HepG2 (cell line): ENCODE measurements around the gene VAV2. TPM values are rescaled to one million over a fixed set of nuclear protein-coding genes. Genes with fewer than 3 reads are reported as not detected.

Experiments
- AFF4 ChIP-seq: sonication (generic); formaldehyde crosslinking; IDR thresholded peaks from 2 replicates; pipeline ENCODE4 v1.4.0; 2020; ENCODE audit warnings: missing genetic modification reagents
- ARNT2 ChIP-seq: sonication (generic); formaldehyde crosslinking; IDR thresholded peaks from 2 replicates; pipeline ENCODE4 v1.8.0; 2022; ENCODE audit warnings: mild to moderate bottlenecking, low read depth, missing genetic modification reagents, moderate library complexity
- BORCS8-MEF2B ChIP-seq: sonication (generic); formaldehyde crosslinking; IDR thresholded peaks from 2 replicates; pipeline ENCODE4 v1.8.0; 2022; ENCODE audit warnings: mild to moderate bottlenecking, missing genetic modification reagents
- CENPT ChIP-seq: sonication (generic); formaldehyde crosslinking; IDR thresholded peaks from 2 replicates; pipeline ENCODE4 v1.8.0; 2022; ENCODE audit warnings: low read depth, mild to moderate bottlenecking, moderate library complexity, missing genetic modification reagents
- GLI4 ChIP-seq: sonication (generic); formaldehyde crosslinking; IDR thresholded peaks from 2 replicates; pipeline ENCODE4 v1.5.1; 2020; ENCODE audit warnings: missing genetic modification reagents, mild to moderate bottlenecking, moderate library complexity, borderline replicate concordance
- GMEB2 ChIP-seq: IDR thresholded peaks from 2 replicates; pipeline ENCODE4 v1.6.1; 2016; ENCODE audit warnings: missing biosample characterization, missing genetic modification reagents, low read depth
- IRF2 ChIP-seq: IDR thresholded peaks from 2 replicates; pipeline ENCODE4 v1.6.1; 2018; ENCODE audit warnings: missing genetic modification reagents, missing compliant biosample characterization
- NR2F2 ChIP-seq: IDR thresholded peaks from 2 replicates; pipeline ENCODE4 v1.6.1; 2012; ENCODE audit warnings: low read depth, inconsistent platforms, borderline replicate concordance
- NR3C1 ChIP-seq: sonication (generic); formaldehyde crosslinking; IDR thresholded peaks from 2 replicates; pipeline ENCODE4 v1.4.0; 2020; ENCODE audit warnings: missing genetic modification reagents
- ONECUT2 ChIP-seq: sonication (generic); formaldehyde crosslinking; IDR thresholded peaks from 2 replicates; pipeline ENCODE4 v1.4.0; 2020; ENCODE audit warnings: missing genetic modification reagents
- POLR2AphosphoS2 ChIP-seq: IDR thresholded peaks from 2 replicates; pipeline ENCODE4 v1.6.1; 2011; ENCODE audit warnings: low read depth, low read length, improper control_type of control experiment
- SP1 ChIP-seq, 2 experiments: fragments of 450-650 bp in 1 of 2; sonication (generic) in 1 of 2; formaldehyde crosslinking in 1 of 2; IDR thresholded peaks; 2 replicates each; pipeline versions ENCODE4 v1.4.0 to v1.6.1; 2016 to 2020; ENCODE audit warnings: missing genetic modification reagents in 1 of 2
- SP4 ChIP-seq: sonication (generic); formaldehyde crosslinking; IDR thresholded peaks from 2 replicates; pipeline ENCODE4 v1.8.1; 2023; ENCODE audit warnings: mild to moderate bottlenecking, missing genetic modification reagents
- TGIF2 ChIP-seq: IDR thresholded peaks from 2 replicates; pipeline ENCODE4 v1.6.1; 2016; ENCODE audit warnings: control low read depth, missing compliant biosample characterization
- THAP8 ChIP-seq: sonication (generic); formaldehyde crosslinking; IDR thresholded peaks from 2 replicates; pipeline ENCODE4 v1.5.1; 2020; ENCODE audit warnings: missing genetic modification reagents, mild to moderate bottlenecking, borderline replicate concordance
- ZBTB8A ChIP-seq: sonication (generic); formaldehyde crosslinking; IDR thresholded peaks from 2 replicates; pipeline ENCODE4 v1.4.0; 2020; ENCODE audit warnings: mild to moderate bottlenecking, low read depth, missing genetic modification reagents, borderline replicate concordance
- ZMYM4 ChIP-seq: sonication (generic); formaldehyde crosslinking; IDR thresholded peaks from 2 replicates; pipeline ENCODE4 v1.8.1; 2023; ENCODE audit warnings: mild to moderate bottlenecking, missing genetic modification reagents
- ZNF12 ChIP-seq: sonication (generic); formaldehyde crosslinking; IDR thresholded peaks from 2 replicates; pipeline ENCODE4 v1.5.0; 2020; ENCODE audit warnings: missing genetic modification reagents
- ZNF274 ChIP-seq: sonication (generic); formaldehyde crosslinking; IDR thresholded peaks from 2 replicates; pipeline ENCODE4 v1.5.1; 2020; ENCODE audit warnings: mild to moderate bottlenecking, missing genetic modification reagents
- ZNF652 ChIP-seq: IDR thresholded peaks from 2 replicates; pipeline ENCODE4 v1.6.1; 2016; ENCODE audit warnings: low read depth, borderline replicate concordance
- polyA plus RNA-seq, 8 experiments: library from polyadenylated mRNA; depleted of rRNA in 3 of 8; stranded (reverse) in 7 of 8; unstranded in 1 of 8; fragments of >200 nt; fragmentation: Illumina TruSeq in 4 of 8; extraction: Trizol in 4 of 8; gene quantifications; 2 replicates each; pipeline versions ENCODE4 v1.2.1 to v1.2.3, GENCODE V29; 2011 to 2016; ENCODE audit warnings: low read depth in 4 of 8, missing spikeins in 1 of 8, mixed read lengths in 1 of 8; ENCODE audit not compliant: insufficient read depth in 1 of 8
- total RNA-seq, 5 experiments: library from RNA; depleted of rRNA; stranded (reverse); fragments of >200 nt; fragmentation: Illumina TruSeq; extraction: Trizol; gene quantifications; 2 replicates each; pipeline ENCODE4 v1.2.3, GENCODE V29; 2016; ENCODE audit warnings: low read depth in 1 of 5
- TF ChIP-seq, protein P1 (sequence below): sonication (generic); formaldehyde crosslinking; IDR thresholded peaks from 2 replicates; pipeline ENCODE4 v1.4.0; 2020; ENCODE audit warnings: missing genetic modification reagents, borderline replicate concordance

The VAV2 gene
- total and polyA plus RNA-seq, 2 of the 13 experiments (the other 11 are each of a cell fraction or from before 2014, with no cell fraction given), result 22.5 to 22.9 TPM

DNA sequence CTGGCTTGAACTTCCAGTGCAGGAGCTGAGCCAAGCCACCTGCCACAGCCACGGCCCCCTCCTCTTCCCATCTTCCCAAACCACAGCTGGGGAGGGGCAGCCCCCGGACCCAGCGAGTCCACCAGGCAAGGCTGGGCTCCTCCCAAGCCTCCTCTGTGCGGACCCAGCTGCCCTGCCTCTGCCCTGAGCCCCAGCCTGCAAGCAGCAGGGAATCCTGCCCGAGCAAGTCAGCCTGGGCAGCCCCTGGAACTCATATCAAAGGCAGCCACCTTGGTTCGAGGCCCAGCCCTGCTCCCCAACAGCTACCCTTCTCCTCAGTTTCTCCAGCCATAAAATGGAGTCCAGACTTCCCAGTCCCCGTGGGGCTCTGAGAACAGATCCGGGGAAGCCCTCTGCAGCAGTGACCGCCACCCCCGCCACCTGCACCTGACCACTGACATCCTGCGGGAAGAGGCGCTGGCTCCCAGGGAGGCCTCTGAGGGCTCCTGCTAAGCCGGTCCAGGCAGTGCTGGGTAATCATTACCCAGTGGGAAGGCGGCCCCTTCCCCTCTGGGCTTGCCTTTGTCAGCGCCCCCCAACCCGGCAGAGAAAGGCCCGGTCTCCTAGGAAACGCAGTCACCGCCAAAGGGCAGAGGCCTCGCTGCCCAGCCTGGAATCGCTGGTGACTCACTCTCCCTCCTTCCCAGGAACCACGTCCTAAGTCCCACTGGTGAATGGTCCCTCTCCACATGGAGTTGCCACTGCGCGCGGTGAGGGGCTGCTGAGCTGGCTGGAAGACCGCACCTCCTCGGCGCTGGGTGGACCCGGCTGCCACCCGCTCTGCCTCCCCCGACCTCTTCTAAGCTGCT is 1.5 kb downstream of the VAV2 start (continued):
- no peak for TF ChIP-seq GMEB2 (CRISPR knock-in tag)
- TF ChIP-seq ZNF652 (CRISPR knock-in tag), result no peak
- no peak for TF ChIP-seq ZBTB8A (CRISPR knock-in tag)
- no peak for TF ChIP-seq NR3C1 (CRISPR knock-in tag)
- no peak for TF ChIP-seq ZNF274
- TF ChIP-seq SP4 (CRISPR knock-in tag), result peak; percentile 53; the same call in 1 of the 2 replicates
- no peak for TF ChIP-seq IRF2 (CRISPR knock-in tag)
- no peak for TF ChIP-seq SP1 (IDR thresholded peaks at IDR 0.05)
- no peak for TF ChIP-seq SP1 (CRISPR knock-in tag; IDR thresholded peaks at IDR 0.05)
- 0 out of 2 replicates have a peak, but pooled peaks have one; percentile 15 for TF ChIP-seq ZMYM4 (CRISPR knock-in tag)
- 0 out of 2 replicates have a peak, but pooled peaks have one; percentile 27 for TF ChIP-seq BORCS8-MEF2B (CRISPR knock-in tag)
- peak; percentile 63; the same call in 1 of the 2 replicates for TF ChIP-seq AFF4
- no peak for TF ChIP-seq CENPT (CRISPR knock-in tag)
- TF ChIP-seq, protein P1, sequence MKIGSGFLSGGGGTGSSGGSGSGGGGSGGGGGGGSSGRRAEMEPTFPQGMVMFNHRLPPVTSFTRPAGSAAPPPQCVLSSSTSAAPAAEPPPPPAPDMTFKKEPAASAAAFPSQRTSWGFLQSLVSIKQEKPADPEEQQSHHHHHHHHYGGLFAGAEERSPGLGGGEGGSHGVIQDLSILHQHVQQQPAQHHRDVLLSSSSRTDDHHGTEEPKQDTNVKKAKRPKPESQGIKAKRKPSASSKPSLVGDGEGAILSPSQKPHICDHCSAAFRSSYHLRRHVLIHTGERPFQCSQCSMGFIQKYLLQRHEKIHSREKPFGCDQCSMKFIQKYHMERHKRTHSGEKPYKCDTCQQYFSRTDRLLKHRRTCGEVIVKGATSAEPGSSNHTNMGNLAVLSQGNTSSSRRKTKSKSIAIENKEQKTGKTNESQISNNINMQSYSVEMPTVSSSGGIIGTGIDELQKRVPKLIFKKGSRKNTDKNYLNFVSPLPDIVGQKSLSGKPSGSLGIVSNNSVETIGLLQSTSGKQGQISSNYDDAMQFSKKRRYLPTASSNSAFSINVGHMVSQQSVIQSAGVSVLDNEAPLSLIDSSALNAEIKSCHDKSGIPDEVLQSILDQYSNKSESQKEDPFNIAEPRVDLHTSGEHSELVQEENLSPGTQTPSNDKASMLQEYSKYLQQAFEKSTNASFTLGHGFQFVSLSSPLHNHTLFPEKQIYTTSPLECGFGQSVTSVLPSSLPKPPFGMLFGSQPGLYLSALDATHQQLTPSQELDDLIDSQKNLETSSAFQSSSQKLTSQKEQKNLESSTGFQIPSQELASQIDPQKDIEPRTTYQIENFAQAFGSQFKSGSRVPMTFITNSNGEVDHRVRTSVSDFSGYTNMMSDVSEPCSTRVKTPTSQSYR, result peak; percentile 22; the same call in 1 of the 2 replicates
- no peak for TF ChIP-seq NR2F2
- no peak for TF ChIP-seq POLR2AphosphoS2
- peak; percentile 65; the same call in 1 of the 2 replicates for TF ChIP-seq ARNT2 (CRISPR knock-in tag)
- TF ChIP-seq GLI4 (CRISPR knock-in tag), result no peak
- TF ChIP-seq TGIF2 (CRISPR knock-in tag), result peak; percentile 85; the same call in 1 of the 2 replicates
- TF ChIP-seq ZNF12 (CRISPR knock-in tag), result no peak
- no peak for TF ChIP-seq ONECUT2 (CRISPR knock-in tag)
- no peak for TF ChIP-seq THAP8 (CRISPR knock-in tag)
